ENCODE data around the gene GFAP. TPM values are rescaled to one million over a fixed set of nuclear protein-coding genes. Genes with fewer than 3 reads are reported as not detected.
"Not testable (repeated sequence)": the region's sequence is repeated elsewhere in the genome, so short reads cannot be mapped to it uniquely, and the experiment has no call there.

GFAP gene
- polyA plus RNA-seq (2012; ENCODE audit: missing spikeins): 0.19 TPM

DNA sequence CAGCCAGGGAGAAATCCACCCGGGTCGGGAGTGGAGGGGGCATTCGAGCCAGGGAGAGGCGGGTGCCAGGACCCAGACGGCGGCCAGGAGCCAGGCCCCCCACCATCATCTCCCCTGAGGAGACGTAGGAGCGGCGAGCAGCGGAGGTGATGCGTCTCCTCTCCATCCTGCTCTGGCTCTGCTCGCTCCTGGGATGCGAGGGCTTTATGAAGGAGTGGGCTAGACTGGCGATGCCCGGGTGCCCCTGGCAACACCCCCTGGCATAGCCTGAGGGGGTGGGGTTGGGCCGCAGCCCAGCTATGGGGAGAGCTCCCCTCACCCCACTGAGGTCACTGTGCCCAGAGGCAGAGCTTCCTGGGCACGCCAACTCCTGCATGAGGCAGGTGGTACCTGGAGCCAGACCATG, at the start of gene GFAP:
GFAP (minus strand) TSS at position 180 of the 406 bp plus-strand sequence; CDS start at position 166, 14 bp downstream.
- no peak for DNase-seq (ENCODE audit: insufficient read length)
- FAIRE-seq: no peak
- TF ChIP-seq TAF1 (IDR thresholded peaks at IDR 0.05; ENCODE audit: borderline replicate concordance, low read depth, low read length): no peak
- no peak for TF ChIP-seq POLR2AphosphoS5 (IDR thresholded peaks at IDR 0.05; ENCODE audit: low read depth, low read length)
- TF ChIP-seq POLR2A (IDR thresholded peaks at IDR 0.05; ENCODE audit: low read depth, low read length): no peak

DNA sequence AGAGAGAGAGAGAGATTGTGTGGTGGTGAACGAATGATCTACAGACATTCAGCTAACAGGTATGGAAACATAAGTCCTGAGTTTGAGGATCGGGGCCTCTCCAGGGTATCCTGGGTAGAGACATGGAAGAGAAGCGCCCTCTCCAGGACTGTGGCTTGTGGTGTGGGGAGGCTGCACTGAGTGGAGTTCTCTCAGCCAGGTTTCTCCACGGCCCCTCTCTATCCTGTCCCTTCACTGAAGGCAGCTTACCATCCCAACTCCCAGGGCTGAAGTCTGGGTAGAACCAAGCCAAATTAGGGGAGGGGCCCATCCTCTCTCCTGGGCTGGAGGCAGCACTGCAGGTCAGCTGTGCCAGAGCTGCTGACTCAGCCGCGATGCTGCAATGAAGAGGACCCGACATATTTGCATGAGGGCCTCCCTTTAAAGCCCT, 46.6 kb upstream of the GFAP start:
- DNase-seq (ENCODE audit: insufficient read length) (no peak), FAIRE-seq (no peak)
- no peak for TF ChIP-seq POLR2A (IDR thresholded peaks at IDR 0.05; ENCODE audit: low read depth, low read length)
- TF ChIP-seq TAF1 (IDR thresholded peaks at IDR 0.05; ENCODE audit: borderline replicate concordance, low read depth, low read length): no peak
- no peak for TF ChIP-seq POLR2AphosphoS5 (IDR thresholded peaks at IDR 0.05; ENCODE audit: low read depth, low read length)

DNA sequence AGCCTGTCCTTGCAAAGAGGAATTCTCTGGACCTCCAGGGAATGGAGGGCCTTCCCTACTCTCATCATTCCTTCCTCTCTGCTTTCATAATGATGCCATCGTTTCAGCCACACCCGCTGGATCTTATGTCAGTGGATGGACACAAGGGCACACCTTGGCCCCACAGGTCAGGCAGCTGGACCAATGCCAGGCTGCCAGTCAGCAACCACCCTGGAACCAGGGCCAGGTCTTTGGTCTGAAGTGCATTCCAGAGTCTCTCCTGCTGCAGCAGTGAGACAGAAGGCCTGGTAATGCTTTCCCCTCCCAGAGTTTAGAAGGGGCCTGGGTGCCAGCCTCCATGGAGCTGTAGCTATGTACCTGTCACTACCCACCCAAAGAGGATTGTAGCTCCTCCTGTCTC, 45.4 kb upstream of the GFAP start:
- no peak for TF ChIP-seq POLR2A (IDR thresholded peaks at IDR 0.05; ENCODE audit: low read depth, low read length)
- DNase-seq (ENCODE audit: insufficient read length) (no peak), FAIRE-seq (no peak)

DNA sequence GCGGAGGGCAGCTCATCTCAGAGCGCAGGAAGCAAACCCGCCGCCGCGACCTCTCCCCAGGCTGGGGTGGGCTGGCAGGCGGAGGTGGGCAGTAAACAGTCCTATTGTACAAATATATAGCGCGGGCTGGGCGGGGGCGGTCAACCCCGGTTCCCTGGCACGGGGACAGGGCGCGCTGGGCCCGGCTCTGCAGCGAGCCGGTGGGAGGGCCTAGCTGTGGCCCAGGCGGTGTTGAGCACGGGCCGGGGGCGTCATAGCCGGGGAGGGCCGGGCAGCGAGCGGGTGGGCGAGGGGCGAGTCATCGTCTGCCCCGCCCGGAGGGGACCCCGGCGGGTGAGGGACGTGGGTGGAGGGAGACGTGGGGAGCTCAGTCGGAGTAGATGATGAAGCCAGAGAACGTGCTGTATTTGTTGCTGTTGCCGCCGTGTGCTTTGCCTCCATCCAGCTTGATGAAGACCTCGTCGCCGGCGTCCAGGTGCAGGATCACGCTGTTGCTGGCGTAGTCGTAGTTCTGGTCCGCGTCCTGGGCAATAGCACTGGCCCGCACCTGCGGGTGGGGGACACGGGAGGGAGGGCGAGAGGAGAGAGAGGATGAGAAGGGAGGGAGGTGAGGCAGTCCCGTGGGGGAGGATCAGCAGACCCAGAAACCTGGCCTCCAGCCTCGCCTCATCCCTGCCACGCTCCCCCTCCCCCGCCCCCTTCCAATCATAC, 44.7 kb upstream of the GFAP start:
- FAIRE-seq: no peak
- TF ChIP-seq POLR2A (IDR thresholded peaks at IDR 0.05; ENCODE audit: low read depth, low read length): no peak
- no peak for DNase-seq (ENCODE audit: insufficient read length)

DNA sequence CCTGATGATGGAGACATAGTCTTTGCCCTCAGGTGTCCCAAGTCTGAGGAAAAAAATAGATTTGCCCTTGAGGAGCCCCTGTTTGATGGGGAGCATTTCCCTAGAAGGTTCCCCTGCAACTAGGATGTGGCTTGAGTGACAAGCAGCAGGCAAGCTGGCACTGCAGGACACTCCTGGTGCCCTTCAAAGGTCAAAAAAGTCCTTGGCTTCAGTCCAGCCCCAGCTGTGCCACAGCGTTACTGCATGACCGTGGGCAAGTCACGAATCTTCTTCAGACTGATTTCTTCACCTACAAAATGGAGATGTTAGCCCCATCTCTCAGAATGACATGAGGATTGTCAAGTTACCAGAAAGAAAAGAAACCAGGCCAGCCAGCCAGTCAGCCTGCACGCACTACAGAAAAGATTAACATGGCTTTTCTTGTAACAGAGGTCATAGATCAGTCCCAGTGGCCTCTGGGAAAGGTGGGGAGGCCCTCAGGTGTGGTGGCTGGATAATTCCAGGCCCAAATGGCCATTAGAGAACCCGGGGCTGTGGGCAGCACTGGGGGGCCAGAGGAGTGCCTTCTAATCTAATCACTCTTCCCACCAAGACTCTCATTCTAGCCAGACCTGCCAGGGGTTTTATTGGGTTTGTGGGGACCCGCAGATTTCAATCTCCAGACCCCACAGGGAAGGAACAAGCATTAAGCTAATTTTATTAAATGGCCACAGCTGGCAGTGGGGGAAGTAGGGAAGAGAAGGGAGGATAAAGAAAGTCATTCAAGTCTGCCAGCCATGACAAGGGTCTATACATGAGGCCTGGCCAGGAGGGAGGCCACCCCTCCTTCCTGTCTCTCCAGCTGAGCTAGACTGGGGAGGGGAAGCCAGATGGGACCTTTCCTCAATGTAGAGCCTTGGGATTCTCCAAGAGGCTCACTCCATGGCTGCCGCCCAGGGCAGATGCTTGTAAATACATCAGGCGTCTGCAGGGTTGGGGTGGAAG, 42.0 kb upstream of the GFAP start:
- TF ChIP-seq POLR2AphosphoS5 (IDR thresholded peaks at IDR 0.05; ENCODE audit: low read depth, low read length): no peak
- no peak for TF ChIP-seq TAF1 (IDR thresholded peaks at IDR 0.05; ENCODE audit: borderline replicate concordance, low read depth, low read length)
- TF ChIP-seq POLR2A (IDR thresholded peaks at IDR 0.05; ENCODE audit: low read depth, low read length): no peak
- no peak for DNase-seq (ENCODE audit: insufficient read length)
- no peak for FAIRE-seq

DNA sequence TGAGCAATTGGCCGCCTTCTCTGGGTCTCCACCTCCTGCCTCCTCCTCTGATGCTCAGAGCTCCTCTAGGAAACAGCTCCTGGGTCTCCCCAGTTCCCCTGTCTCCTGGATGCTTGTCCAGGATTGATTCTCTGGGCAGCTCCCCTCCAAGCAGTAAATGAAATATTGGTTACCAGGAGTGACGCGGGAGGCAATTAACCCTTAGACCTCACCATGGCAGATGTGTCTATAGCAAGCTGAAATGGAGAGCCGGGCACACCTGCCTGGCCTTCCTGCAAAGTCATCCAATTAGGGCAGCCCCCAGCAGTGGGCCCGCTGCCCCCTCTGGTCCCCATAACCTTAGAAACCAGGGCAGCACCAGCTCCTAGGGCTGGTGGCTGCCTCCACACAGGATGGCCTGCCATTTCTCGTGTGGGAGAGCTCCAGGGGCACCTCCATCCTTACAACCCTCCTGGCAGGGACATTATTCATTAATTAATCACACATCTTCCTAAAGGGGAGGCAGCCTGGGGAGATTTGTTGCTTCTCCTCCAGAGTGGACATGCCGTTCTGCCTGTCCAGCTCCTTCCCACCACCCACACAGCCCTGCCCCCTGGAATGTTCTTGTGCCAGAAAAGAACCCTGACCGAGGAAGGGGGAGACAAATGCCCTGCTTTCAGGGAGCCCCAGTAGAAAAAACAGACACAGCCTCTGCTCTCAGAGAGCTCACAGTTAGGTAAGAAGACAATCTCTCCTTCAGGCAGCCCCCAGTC, 40.5 kb upstream of the GFAP start:
- DNase-seq (ENCODE audit: insufficient read length) (no peak), FAIRE-seq (no peak)
- TF ChIP-seq TAF1 (IDR thresholded peaks at IDR 0.05; ENCODE audit: borderline replicate concordance, low read depth, low read length) (no peak), POLR2AphosphoS5 (IDR thresholded peaks at IDR 0.05; ENCODE audit: low read depth, low read length) (no peak), POLR2A (IDR thresholded peaks at IDR 0.05; ENCODE audit: low read depth, low read length) (no peak)

DNA sequence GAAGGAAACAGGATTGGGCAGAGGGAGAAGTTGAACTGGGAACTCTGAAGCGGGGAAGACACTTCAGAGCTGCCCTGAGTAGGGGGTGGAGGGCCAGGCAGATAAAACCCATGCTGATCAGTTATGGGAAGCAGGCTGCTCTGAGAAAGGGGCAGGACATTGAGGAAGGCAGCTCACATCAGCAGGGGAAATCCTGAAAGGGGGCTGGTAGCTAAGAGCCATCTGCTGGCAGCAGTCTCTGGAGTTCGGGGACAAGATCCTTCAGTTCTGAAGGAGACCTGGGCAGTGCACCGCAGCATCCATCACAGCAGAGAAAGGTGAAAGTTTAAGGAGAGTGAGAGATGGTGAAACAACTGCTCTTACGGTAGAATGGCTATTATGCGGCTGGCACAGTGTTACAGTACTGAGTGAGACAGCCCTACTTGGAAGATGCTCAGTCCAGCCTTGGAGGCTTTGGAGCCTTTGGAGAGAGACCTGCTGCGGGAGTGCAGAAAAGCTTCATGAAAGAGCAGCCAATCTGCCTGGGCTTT, 37.7 kb upstream of the GFAP start:
- DNase-seq (ENCODE audit: insufficient read length) (no peak), FAIRE-seq (no peak)
- TF ChIP-seq TAF1 (IDR thresholded peaks at IDR 0.05; ENCODE audit: borderline replicate concordance, low read depth, low read length) (no peak), POLR2A (IDR thresholded peaks at IDR 0.05; ENCODE audit: low read depth, low read length) (no peak), POLR2AphosphoS5 (IDR thresholded peaks at IDR 0.05; ENCODE audit: low read depth, low read length) (no peak)

DNA sequence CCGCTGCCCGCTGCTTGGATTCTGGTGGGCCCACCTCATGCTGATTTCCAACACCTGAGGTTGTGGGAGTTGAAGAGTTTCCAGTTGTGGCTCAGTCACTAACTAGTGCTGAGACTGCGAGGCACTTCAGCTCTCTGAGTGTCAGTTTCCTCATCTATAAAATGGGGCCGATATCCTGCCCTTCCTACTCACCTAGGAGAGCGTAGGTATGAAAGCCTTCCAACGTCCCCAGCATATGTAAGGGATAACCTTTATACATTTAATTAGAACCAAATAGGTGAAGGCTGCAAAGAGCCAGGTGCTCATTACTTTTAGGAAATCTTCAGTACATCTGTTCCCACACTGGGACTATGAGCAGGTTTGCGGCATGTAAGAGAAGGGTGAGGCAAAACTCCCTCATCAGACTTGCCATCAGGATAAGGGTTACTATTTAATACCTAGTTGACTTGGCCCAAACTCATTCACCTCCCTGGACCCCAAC, 33.1 kb upstream of the GFAP start:
- DNase-seq (ENCODE audit: insufficient read length) (no peak), FAIRE-seq (no peak)
- TF ChIP-seq POLR2A (IDR thresholded peaks at IDR 0.05; ENCODE audit: low read depth, low read length) (no peak), POLR2AphosphoS5 (IDR thresholded peaks at IDR 0.05; ENCODE audit: low read depth, low read length) (no peak), TAF1 (IDR thresholded peaks at IDR 0.05; ENCODE audit: borderline replicate concordance, low read depth, low read length) (no peak)

DNA sequence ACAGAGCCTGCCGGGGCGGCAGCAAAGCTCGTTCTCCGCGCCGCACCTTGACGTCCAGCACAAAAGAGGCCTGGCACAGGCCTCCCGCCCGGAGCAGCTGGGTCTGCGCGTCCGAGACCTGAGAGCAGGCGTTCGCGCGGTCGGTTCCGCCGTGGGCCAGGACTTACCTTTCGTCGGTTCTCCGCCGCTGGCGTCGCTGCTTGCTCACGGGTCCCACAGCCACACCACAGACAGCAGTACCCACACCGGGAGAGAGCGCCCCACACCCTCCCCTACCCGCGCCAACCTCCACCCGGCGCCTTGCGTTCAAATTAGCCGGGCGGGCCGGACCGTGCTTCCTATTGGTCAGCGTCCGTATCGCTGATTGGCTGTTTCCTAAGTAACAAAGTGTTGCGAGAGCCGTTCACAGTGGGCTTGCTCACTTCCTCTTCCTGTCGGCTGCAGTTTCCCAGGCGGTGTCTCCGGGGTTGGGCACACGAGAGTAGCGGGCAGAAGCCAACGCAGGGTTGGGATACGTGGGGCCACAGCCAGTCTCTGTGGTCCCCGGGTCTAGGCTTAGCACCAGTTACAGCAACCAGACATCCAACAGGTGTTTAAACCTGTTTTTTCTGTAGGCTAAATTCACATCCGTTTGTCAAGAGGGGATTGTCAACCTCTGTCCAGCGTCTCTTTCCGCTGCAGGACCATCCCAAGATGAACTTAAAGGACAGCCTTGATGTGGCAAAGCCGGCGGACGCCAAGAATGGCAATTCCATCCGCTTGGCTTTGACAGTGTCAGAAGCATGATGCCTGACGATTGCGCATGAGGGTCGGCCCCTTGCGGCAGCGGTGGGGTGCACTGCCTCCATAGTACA, 32.4 kb upstream of the GFAP start, which contains the start of gene KIF18B:
KIF18B (minus strand) TSS at position 313 of the 854 bp plus-strand sequence. CDS start 11,429 bp downstream, outside the sequence.
- peak; percentile 92 for FAIRE-seq
- DNase-seq (ENCODE audit: insufficient read length): peak; percentile 95
- TF ChIP-seq TAF1 (IDR thresholded peaks at IDR 0.05; ENCODE audit: borderline replicate concordance, low read depth, low read length) (peak; percentile 57), POLR2A (IDR thresholded peaks at IDR 0.05; ENCODE audit: low read depth, low read length) (peak; percentile 89), POLR2AphosphoS5 (IDR thresholded peaks at IDR 0.05; ENCODE audit: low read depth, low read length) (peak; percentile 90)

DNA sequence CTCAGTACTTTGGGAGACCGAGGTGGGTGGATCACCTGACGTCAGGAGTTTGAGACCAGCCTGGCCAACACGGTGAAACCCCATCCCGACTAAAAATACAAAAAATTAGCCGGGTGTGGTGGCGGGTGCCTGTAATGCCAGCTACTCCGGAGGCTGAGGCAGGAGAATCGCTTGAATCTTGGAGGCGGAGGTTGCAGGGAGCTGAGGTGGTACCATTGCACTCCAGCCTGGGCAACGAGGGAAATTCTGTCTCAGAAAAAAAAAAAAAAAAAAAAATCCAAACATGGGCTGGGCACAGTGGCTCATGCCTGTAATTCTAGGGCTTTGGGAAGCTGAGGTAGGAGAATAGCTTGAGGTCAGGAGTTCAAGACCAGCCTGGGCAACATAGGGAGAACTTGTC, 30.4 kb upstream of the GFAP start:
- FAIRE-seq; DNase-seq (ENCODE audit: insufficient read length): not testable (repeated sequence)
